Fibroblast of skin of abdomen (primary cell): Measurements from ENCODE around the gene SEMA6A. TPM values are rescaled to one million over a fixed set of nuclear protein-coding genes. Genes with fewer than 3 reads are reported as not detected.

ENCODE experiments used
- DNase-seq: peaks from one replicate; pipeline ENCODE4 v3.0.0-alpha.2; 2013
- polyA plus RNA-seq, 2 experiments: library from polyadenylated mRNA; unstranded; fragments of 120-200 nt; gene quantifications; one replicate each; pipeline ENCODE4 v1.2.1, GENCODE V29; 2013; ENCODE audit not compliant: insufficient read length in 2 of 2

SEMA6A gene, protein sequence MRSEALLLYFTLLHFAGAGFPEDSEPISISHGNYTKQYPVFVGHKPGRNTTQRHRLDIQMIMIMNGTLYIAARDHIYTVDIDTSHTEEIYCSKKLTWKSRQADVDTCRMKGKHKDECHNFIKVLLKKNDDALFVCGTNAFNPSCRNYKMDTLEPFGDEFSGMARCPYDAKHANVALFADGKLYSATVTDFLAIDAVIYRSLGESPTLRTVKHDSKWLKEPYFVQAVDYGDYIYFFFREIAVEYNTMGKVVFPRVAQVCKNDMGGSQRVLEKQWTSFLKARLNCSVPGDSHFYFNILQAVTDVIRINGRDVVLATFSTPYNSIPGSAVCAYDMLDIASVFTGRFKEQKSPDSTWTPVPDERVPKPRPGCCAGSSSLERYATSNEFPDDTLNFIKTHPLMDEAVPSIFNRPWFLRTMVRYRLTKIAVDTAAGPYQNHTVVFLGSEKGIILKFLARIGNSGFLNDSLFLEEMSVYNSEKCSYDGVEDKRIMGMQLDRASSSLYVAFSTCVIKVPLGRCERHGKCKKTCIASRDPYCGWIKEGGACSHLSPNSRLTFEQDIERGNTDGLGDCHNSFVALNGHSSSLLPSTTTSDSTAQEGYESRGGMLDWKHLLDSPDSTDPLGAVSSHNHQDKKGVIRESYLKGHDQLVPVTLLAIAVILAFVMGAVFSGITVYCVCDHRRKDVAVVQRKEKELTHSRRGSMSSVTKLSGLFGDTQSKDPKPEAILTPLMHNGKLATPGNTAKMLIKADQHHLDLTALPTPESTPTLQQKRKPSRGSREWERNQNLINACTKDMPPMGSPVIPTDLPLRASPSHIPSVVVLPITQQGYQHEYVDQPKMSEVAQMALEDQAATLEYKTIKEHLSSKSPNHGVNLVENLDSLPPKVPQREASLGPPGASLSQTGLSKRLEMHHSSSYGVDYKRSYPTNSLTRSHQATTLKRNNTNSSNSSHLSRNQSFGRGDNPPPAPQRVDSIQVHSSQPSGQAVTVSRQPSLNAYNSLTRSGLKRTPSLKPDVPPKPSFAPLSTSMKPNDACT
- polyA plus RNA-seq (2013, experiment 1 of 2; ENCODE audit: insufficient read length), result 2.1 TPM
- polyA plus RNA-seq (2013, experiment 2 of 2; ENCODE audit: insufficient read length), result 1.8 TPM

DNA sequence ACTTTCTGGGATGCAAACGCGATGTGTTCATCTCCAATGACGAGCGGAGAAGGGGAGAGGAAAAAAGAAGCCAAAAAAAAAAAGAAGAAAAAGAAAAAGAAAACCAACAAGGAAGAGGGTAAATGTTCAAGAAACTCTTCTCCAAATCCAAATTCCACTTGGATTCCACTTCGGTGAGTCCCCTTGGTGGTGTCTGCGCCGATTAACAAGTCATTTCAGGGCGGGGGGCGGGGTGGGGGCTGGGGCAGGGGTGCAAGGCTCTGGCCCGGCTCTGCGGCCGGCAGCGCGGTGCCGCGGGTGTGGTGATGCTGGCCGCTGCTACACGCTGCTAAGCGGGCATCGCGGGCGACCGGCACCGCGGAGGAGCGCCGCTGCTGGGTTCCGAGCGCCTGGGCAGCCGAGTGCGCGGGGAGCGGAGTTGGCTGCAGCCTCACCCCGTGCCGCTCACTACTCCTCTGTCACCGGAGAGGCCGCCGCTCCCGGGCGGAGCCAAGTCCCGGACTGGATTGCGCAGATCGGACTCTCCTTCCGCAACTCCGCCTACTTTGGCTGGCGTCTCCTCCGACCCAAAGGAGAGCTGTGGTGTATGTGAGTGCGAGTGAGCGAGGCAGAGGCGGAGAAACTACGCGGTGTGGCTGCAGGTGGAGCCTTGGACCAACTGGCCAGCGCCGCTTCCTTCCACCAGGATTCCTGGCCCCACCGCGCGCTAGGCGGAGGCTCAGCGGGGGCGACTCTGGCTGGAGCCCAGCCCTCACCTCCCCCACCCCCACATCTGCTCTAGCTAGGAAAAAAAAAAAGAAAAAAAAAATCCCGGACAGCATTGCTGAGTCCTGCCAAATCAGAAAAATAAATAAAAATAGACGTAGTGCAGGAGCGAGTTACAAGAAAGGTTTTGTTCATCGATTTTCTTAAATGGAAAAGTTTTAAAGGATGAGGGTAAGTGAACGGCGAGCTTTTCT lies at the start of gene SEMA6A:
Gene SEMA6A (minus strand): TSS at position 457 of the 959 bp plus-strand sequence. CDS start 69,879 bp downstream, outside the sequence.
- DNase-seq, result peak; percentile 86

DNA sequence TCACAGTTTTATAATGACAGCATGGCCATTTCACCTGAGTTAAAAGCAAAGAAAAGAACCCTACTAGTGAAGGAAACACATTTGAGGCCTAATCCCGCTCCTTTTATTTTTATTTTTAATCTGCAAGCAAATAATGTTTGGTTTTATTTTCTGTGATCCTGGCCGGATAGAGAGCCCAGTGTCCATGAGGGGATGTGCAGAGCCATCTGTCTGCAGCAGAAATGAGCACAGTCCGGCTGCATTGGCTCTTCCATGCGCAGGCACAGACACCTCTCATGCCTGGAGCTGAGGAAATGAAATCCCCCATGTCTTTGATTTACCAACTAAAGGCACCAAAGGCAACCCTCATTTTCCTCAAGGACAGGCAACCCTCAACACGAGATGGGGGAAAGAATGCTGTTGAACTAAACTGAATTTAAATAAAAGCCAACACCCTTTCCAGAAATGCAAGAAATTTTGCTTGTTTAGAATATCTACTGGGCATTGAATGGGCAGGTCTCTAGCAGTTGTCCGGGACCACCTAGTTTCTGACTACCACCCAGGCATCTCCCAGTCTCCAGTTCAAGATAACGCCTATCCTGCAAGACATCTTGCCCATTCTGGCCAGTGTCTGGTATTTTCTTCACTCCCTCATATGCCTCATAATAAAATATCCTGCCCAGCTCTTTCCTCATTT lies 47.9 kb upstream of the SEMA6A start:
- no peak for DNase-seq

DNA sequence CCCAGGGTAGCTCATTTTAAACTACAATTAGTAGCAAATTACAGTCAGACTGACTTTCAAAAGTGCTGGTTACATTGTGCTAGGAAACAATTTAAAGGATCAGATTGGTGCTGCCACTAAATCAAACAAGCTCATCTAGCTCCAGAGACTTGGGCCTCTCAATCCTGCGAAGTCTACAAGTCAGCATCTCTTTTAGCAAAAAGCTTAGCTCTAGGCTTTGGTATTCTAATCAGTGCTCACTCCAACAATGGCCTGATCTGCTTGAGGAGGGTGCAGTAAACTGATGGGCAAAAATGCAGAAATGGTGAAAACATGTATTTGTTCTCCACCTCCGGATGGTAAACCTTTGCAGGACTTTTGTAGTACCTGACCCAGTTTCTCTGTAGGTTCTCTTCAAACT lies 47.0 kb upstream of the SEMA6A start:
- no peak for DNase-seq

DNA sequence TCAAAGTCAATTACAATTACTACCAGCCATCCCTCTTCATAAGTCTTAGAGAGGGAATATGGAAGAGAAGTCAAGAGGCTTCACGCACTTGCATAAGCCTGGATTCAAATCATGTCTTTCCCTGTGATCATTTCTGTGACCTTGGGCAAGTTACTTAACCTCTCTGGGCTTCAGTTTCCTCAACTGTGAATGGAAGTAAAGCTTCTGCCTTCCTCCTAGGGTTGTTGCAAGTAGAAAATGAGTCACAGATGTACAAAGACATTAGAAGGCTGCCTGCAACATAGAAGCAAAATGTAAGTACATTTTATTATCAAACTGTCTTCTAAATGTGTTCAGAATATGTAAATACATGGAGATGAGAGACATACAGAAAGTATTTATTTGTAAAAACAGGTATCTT lies 42.3 kb upstream of the SEMA6A start:
- DNase-seq, result no peak

DNA sequence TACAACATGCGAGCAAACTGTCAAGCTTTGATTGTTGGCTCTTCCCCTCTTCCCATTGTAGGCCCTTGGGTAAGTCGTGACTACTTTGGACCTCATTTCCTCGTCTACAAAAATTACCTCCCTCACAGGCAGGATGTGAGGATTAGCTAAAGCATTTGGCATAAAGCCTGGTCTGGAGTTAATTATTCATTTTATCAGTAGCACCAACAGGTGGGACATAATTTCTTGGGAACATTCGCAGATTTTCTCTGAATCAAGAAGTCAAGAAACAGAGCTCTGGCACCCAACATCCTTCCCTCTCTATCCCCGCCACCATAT lies 39.9 kb upstream of the SEMA6A start:
- no peak for DNase-seq

DNA sequence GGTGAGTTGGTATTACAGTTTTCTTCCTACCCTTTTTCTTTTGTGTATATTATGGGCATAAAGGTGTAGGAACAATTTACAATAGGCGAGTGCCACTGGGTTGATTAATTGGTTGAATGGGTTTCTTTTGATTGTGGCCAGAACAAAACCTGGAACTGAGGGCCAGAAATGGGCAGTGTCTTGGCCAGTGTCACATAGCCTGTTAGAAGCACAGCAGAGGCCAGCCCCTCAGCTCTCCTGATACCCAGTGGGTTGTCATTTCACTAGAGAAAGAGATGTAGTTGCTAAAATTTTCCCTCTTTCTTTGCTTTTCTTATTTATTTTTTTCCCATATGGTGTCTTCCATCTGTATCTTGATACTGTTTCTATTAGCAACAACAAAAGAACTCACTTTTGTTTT lies 38.8 kb upstream of the SEMA6A start:
- DNase-seq, result no peak

DNA sequence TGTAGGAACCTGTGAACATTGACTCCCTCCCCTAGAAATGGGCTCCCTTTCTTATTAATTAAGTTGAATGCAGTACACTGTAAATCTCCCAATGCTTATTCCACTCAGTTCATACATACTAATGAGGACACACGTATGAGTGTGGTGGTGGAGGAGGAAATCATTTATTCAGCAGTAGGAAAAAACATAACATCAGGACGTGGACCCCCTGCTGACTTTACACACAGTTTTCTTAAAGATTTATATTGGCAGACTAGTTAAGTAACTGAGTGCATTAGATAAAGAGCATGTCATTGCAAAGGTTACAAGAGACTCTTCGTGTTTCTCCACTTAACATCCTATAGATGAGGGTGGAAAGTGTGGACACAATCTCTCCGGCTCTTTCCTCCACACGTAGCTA lies 37.8 kb upstream of the SEMA6A start:
- DNase-seq, result no peak

DNA sequence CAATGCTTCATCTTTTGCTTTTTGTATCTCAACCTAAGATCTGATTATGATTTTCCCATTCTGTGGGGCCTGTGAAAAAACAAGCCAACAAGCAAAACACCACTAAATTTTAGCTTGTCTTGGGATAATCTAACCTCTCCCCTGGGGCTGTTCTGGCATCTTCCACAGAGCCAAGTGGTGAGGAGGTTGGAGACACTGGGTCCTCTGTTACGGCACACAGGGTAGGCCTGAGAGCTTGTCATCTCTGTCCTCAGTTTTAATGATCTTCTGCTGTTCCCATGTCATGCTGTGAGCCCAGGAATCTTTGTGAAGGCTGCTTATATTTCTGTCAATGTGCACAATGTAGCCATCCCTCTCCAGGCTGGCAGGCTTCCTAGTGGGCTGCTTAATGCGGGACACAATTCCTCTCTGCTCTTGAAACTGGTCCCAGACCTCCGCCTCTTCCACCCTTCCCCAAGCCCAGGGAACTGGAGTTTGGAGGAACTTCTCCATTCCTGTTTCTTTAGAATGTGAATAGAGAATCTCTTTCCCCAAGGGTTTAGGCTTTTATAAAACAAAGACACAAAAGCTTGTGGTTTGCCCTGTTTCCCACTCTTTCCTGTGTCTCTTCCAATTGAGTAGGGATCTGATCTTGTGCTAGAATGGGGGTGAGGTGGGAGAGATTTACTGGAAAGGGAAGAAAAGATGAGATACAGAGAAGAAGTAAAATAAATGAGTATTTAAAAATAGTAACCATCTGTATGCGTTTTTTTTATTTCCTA lies 30.9 kb upstream of the SEMA6A start:
- DNase-seq, result no peak

DNA sequence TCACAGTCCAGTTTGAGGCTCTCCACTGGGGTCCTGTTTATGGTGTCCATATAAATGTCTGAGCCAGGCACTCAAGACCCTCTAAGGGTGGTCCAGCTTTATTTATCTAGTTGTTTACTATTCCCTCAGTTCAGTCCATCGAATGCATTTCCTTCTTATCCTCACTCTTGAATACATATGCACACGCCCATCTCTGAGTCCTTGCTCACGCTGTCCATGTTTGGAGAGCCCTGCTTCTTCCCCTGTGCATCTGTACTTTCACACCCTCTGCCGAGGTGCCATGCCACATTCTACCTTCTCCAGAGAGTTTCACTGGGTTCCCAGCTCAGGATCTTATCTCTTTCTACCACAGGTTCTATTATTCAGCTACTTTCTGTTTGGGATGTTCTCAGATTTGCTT lies 30.2 kb upstream of the SEMA6A start:
- DNase-seq, result no peak

DNA sequence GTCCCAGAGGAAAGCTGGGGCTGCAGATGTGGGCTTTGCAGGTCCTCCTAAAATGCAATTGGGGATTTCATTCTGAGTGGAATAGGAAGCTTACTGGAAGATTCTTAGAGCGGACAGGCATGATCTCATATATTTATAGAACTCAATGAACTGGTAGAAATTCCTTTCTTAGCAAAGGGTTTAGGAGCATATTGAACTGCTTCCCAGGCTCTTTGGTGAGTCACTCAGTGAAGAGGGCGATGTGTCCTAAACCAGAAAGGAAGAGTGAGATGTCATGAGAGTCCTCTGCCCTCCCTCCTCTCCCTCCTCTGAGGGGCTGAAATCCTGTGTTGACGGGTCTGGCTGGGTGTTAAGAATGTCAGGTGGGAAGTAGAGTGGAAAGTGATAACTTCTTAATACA lies 26.3 kb upstream of the SEMA6A start:
- DNase-seq, result peak; percentile 41

DNA sequence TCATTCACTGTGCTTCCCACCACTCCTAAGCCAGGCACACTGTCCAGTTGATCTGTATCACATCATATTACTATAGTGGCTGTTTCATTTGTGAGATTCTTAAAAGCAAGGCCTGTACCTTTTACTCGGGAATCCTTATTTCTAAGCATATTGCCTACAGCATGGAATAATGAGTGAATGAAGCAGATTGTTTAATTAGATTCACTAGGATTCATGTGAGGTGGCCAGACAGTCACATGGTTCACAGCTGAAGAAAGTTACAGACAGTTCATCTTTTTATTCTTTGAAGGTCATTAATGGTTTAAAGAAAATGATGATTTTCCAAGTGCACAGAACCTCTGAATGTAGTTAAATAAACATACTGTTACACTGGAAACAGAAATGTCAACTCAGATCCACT lies 24.3 kb upstream of the SEMA6A start:
- DNase-seq, result no peak

DNA sequence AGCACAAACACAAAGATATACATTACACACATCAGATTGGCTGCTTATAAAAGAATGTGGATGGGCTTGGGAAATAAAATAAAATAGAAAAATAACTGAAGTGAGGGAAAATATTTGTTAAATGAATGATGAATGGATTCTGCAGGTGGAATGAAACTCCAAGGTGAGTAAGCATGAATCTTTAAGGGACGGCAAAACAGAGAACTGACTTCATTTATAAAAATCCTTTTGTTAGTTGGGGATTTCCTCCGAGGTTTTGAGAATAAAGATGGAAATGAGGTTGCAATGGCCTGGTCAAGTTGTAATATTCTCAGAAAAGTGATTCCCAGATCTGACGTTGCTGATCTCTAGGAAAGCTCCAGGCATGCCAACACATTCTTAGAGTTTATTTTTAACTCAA lies 20.9 kb upstream of the SEMA6A start:
- no peak for DNase-seq

DNA sequence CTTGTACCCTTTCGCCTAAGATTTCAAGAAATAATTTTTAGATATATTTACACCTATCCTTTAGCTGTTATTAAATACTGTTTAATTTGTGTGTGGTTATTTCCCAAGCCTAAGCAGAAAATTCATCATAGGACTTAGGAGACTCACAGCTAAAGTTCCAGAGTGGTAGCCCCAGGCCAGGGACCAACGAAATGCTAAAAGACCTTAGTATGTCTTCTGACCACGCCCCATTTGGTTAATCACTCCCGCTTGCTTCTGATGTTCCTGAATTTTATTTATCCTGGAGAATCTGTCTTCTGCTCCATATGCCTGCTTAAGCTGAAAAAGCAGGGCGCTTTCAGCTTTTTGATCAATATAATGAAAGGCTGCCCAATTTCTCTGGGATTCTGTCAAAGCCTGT lies 18.7 kb upstream of the SEMA6A start:
- DNase-seq, result no peak

DNA sequence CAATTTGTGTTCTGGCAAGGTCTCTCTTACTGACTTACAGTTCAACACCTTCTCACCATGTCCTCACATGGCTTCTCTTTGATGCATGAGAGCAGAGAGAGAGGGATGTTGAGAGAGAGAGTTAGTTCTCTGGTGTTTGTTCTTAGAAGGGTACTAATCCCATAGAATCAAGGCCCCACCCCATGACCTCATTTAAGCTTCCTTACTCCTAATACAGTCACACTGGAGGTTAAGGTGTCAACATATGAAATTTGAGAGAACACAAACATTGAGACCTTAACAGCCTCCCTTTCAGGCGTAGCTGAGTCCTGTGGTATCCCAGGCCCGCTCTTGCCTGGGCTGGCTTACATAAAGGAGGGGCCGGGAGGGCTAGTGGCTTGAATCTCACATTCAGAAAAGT lies 10.6 kb upstream of the SEMA6A start:
- DNase-seq, result no peak

DNA sequence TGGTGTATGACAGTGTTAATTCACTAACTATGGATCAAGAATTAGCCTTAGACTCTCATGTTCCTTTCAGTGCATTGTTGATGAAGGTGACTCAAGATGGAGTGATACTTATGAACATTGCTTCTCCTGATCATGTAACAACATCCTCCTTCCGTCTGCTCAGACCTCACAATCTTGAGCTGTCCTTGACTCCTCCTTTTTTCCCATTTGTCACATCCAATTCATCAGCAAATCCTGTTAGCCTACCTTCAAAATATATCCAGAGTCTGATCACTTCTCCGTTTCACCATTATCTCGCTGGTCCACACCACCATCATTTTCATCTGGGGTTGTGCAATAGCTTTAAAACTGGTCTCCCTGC lies 9.2 kb upstream of the SEMA6A start:
- no peak for DNase-seq

DNA sequence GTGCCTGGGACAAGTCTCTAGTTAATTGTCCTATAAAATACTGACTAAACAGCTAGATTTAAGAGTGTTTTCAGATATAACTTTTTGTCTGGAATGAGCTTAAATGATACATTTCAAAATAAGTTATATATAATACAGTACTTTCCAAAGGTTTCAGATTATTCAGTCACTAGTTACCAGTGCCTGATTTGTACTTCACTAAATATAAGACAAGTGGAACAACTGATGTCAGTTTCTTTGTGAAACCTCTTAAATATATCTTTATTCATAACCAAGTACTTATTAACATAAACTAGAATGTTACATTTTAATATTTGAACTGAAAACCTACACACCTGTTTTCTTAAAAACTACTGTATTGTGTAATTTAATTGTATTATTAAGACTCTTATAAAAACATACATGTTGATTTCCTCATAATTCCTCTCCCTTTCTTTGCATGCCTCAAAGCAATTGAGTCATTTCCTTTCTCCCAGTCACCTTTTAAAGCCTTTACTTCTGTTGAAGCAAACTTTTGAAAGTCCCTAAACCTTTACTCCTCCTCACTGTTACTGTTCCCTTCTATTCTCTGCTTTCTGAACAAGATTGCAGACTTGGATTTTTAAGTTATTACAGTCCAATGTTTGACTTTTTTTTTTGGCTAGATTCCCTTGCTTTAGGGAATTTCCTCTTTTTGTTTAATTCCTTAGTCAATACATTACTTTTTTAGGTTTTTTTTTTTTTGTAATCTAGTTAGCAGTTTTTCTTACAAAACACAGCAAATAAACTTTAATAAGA lies 8.7 kb upstream of the SEMA6A start:
- peak; percentile 12 for DNase-seq

DNA sequence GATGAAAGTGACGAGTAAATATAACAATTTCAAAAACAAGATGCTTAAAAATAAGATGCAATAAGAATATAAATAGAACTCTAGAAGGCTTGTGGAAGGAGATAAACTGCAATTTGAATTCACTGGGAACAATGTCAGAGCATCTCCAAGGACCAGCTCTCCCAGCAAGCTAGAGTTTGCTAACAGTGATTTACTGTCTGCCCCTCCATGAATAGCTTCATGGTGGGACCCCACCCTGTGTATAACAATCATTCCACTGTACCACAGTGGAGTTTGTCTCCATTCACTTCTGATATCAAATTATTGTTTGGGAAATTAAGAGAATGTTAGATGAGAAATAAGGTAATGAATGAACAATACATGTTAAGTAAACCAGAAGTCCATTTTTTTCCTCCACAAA lies 7.3 kb upstream of the SEMA6A start:
- DNase-seq, result no peak

DNA sequence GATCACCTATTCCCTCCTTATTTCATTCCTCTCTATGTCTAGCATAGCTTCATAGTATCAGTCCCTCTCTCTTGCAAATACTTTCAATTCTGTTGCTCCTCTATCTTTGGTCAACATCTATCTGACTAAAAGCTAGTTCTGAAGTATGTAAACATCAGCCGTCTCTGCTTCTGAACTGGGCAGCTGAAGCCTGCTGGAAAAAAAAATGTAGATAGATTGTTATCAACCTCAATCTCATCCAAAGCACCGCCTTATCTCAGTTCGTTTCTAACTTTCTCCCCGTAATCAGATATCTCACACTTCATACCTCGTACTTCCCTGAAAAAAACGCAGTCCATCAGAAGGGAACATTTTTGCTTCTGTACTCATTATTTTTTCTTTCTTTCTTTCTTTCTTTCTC lies 4.5 kb upstream of the SEMA6A start:
- DNase-seq, result no peak

DNA sequence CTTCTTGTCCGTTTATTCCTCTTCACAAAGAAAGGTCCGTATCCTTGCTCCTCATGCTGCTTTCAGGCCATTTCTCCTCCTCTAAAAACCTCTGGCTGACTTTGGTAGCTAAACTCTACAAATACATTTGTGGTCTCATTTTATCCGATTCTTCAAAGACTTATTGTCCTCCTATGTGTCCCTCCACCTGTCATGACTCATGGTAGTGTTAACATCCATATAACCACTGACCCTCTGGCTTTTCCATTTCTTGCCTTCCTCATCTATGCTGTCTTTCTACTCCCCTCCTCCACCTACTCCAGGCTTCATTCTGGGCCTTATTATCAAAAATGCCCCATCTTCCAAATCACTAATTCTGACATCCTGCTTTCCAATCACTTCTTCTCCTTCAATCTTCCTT lies 4.1 kb upstream of the SEMA6A start:
- DNase-seq, result no peak
